Kidney (tissue), 14 donors: ENCODE measurements around the gene PC. TPM values are rescaled to one million over a fixed set of nuclear protein-coding genes. Genes with fewer than 3 reads are reported as not detected.

Source experiments
- DNase-seq, 5 donors: peaks; one replicate each; pipeline ENCODE4 v3.0.0-alpha.2; 2013 to 2020
- FAIRE-seq: peaks from 2 replicates; lab custom pipeline; 2012; peaks lifted over from hg19 to GRCh38; lab: Jason Lieb, UNC
- H3K27ac ChIP-seq, 2 donors: one replicate each; pipeline ENCODE4 v1.7.0; 2013; ENCODE audit warnings: low read depth in 2 of 2, low read length in 2 of 2, inconsistent platforms in 1 of 2
- H3K27me3 ChIP-seq: one replicate; pipeline ENCODE4 v1.7.1; 2013; ENCODE audit warnings: low read length, inconsistent platforms; ENCODE audit not compliant: control insufficient read depth, insufficient read depth
- H3K36me3 ChIP-seq, 3 donors: one replicate each; pipeline versions ENCODE4 v1.7.0 to v1.7.1; 2013; ENCODE audit warnings: low read length in 3 of 3, control low read depth in 1 of 3, inconsistent platforms in 1 of 3; ENCODE audit not compliant: insufficient read depth in 3 of 3, control insufficient read depth in 2 of 3
- H3K4me1 ChIP-seq, 3 donors: one replicate each; pipeline versions ENCODE4 v1.7.0 to v1.7.1; 2013; ENCODE audit warnings: low read length in 3 of 3, inconsistent platforms in 1 of 3, low read depth in 1 of 3; ENCODE audit not compliant: control insufficient read depth in 2 of 3, insufficient read depth in 2 of 3
- H3K4me3 ChIP-seq, 3 donors: one replicate each; pipeline versions ENCODE4 v1.7.0 to v1.8.1; 2013; ENCODE audit warnings: low read length in 3 of 3, control low read depth in 1 of 3, inconsistent platforms in 1 of 3
- H3K9ac ChIP-seq, 3 donors: one replicate each; pipeline versions ENCODE4 v1.7.0 to v1.7.1; 2013; ENCODE audit warnings: low read length in 3 of 3, control low read depth in 1 of 3, inconsistent platforms in 1 of 3
- H3K9me3 ChIP-seq, 3 donors: one replicate each; pipeline versions ENCODE4 v1.7.0 to v1.7.1; 2013; ENCODE audit warnings: low read length in 3 of 3, control low read depth in 1 of 3, inconsistent platforms in 1 of 3; ENCODE audit not compliant: control insufficient read depth in 2 of 3, insufficient read depth in 1 of 3
- CTCF ChIP-seq: IDR thresholded peaks from 3 replicates; pipeline ENCODE4 v1.5.1; 2012; ENCODE audit warnings: mild to moderate bottlenecking, moderate library complexity, borderline replicate concordance; ENCODE audit not compliant: insufficient read depth; ENCODE audit errors: extremely low read depth
- intact Hi-C: fragments of 100-400 bp; cut with DNase I; formaldehyde crosslinking; loops from one replicate; pipeline ENCODE4 v1.11.1; 2022
- polyA plus RNA-seq: library from polyadenylated mRNA; stranded (reverse); fragments of 350-450 nt; fragmentation: Illumina TruSeq; extraction: RNeasy Lipid Tissue Mini Kit (QIAGEN cat#74804); gene quantifications from one replicate; pipeline ENCODE4 v1.2.3, GENCODE V29; 2014; ENCODE audit warnings: low read depth, low replicate concordance; ENCODE audit not compliant: insufficient read depth
- total RNA-seq: library from RNA; stranded (reverse); fragmentation: NEBNext Ultra II Directional; extraction: Animal tissue kit (Norgen Biotek cat#: 25700); gene quantifications from one replicate; pipeline ENCODE4 v1.2.1, GENCODE V29; 2021
- donor health status: control.
- donor health status: control.
- donor health status: control.
- donor health status: control.
- donor health status: control.
- donor health status: DM: yes; HTN: yes; CAD: no.
- donor health status: Normal renal cell carcinoma (clear cell type).

PC gene
- total and polyA plus RNA-seq, 2 donors from 2014 or later, result 20.8 to 95.2 TPM

GRCh38 chr11:66936311-66936711 lies 21.9 kb downstream of the PC start:
- H3K27me3 ChIP-seq, result no peaks in the 10 kb centered on the region
- no peak overlapping the region for H3K27ac ChIP-seq
- H3K4me1 ChIP-seq, result peaks cover 0 to 5% (median 0%) of the 10 kb centered on the region in 3 donors
- no peak overlapping the region for H3K4me3 ChIP-seq
- TF ChIP-seq CTCF, result no peak
- no peak overlapping the region for H3K9ac ChIP-seq
- H3K36me3 ChIP-seq, result no peaks in the 10 kb centered on the region
- intact Hi-C loops, result no loop called here
- no peaks in the 10 kb centered on the region for H3K9me3 ChIP-seq
- FAIRE-seq, result no peak
- DNase-seq, result no peak

GRCh38 chr11:66934950-66935779 lies 23.0 kb downstream of the PC start:
- Histone ChIP-seq H3K27ac (no peak overlapping the region), H3K9ac (no peak overlapping the region), H3K27me3 (no peaks in the 10 kb centered on the region), H3K4me1 (peaks cover 0 to 5% (median 0%) of the 10 kb centered on the region in 3 donors), H3K36me3 (no peaks in the 10 kb centered on the region), H3K9me3 (no peaks in the 10 kb centered on the region), H3K4me3 (no peak overlapping the region)
- no peak for TF ChIP-seq CTCF
- no peak for FAIRE-seq
- intact Hi-C loops, result no loop called here
- DNase-seq, result no peak

- TF ChIP-seq CTCF, result no peak
- no peak overlapping the region for H3K4me3 ChIP-seq
- intact Hi-C loops, result no loop called here
- no peaks in the 10 kb centered on the region for H3K27me3 ChIP-seq
- H3K4me1 ChIP-seq, result peaks cover 0 to 5% (median 0%) of the 10 kb centered on the region in 3 donors
- no peak overlapping the region for H3K9ac ChIP-seq
- H3K36me3 ChIP-seq, result no peaks in the 10 kb centered on the region
- H3K9me3 ChIP-seq, result no peaks in the 10 kb centered on the region
- no peak for FAIRE-seq
- DNase-seq, result no peak
- H3K27ac ChIP-seq, result no peak overlapping the region
Measured at GRCh38 chr11:66933531-66933930, 24.7 kb downstream of the PC start.

- FAIRE-seq, result no peak
- no peak overlapping the region for H3K9ac ChIP-seq
- no peaks in the 10 kb centered on the region for H3K9me3 ChIP-seq
- no peak overlapping the region for H3K27ac ChIP-seq
- H3K27me3 ChIP-seq, result no peaks in the 10 kb centered on the region
- H3K4me1 ChIP-seq, result peaks cover 0 to 5% (median 0%) of the 10 kb centered on the region in 3 donors
- intact Hi-C loops, result no loop called here
- no peak for DNase-seq
- H3K4me3 ChIP-seq, result no peak overlapping the region
- H3K36me3 ChIP-seq, result no peaks in the 10 kb centered on the region
- TF ChIP-seq CTCF, result no peak
Measured at GRCh38 chr11:66932543-66932942, 25.6 kb downstream of the PC start.
